Activated CD4-positive, alpha-beta T cell treated with anti-CD3 and anti-CD28 coated beads, Interleukin-2, Interleukin-4, amounts not matched to agents 100 ng/mL and 50 ng/mL, durations not matched to agents 16 hours and 8 hours (primary cell): Measurements from ENCODE around the gene LUM.

Experiments
- DNase-seq: peaks from one replicate; pipeline ENCODE4 v3.0.0-alpha.2; 2020; ENCODE audit warnings: low spot score

Gene LUM, protein sequence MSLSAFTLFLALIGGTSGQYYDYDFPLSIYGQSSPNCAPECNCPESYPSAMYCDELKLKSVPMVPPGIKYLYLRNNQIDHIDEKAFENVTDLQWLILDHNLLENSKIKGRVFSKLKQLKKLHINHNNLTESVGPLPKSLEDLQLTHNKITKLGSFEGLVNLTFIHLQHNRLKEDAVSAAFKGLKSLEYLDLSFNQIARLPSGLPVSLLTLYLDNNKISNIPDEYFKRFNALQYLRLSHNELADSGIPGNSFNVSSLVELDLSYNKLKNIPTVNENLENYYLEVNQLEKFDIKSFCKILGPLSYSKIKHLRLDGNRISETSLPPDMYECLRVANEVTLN

GRCh38 chr12:91111366-91112325 is at the start of gene LUM:
Gene LUM, minus strand, starts transcription at chr12:91111494. Its CDS starts 2,515 bp downstream, at chr12:91108979.
- no peak for DNase-seq

GRCh38 chr12:91161009-91161408 is 49.7 kb upstream of the LUM start:
- DNase-seq, result no peak

GRCh38 chr12:91155990-91156389 is 44.7 kb upstream of the LUM start:
- no peak for DNase-seq

GRCh38 chr12:91154131-91154530 is 42.8 kb upstream of the LUM start:
- DNase-seq, result no peak

- DNase-seq, result no peak
These were observed 32.8 kb upstream of the LUM start for GRCh38 chr12:91144053-91144452.

- DNase-seq, result no peak
These were observed 31.9 kb upstream of the LUM start for GRCh38 chr12:91143206-91143605.

- DNase-seq, result no peak
These were observed 30.9 kb upstream of the LUM start for GRCh38 chr12:91142221-91142631.

DNA sequence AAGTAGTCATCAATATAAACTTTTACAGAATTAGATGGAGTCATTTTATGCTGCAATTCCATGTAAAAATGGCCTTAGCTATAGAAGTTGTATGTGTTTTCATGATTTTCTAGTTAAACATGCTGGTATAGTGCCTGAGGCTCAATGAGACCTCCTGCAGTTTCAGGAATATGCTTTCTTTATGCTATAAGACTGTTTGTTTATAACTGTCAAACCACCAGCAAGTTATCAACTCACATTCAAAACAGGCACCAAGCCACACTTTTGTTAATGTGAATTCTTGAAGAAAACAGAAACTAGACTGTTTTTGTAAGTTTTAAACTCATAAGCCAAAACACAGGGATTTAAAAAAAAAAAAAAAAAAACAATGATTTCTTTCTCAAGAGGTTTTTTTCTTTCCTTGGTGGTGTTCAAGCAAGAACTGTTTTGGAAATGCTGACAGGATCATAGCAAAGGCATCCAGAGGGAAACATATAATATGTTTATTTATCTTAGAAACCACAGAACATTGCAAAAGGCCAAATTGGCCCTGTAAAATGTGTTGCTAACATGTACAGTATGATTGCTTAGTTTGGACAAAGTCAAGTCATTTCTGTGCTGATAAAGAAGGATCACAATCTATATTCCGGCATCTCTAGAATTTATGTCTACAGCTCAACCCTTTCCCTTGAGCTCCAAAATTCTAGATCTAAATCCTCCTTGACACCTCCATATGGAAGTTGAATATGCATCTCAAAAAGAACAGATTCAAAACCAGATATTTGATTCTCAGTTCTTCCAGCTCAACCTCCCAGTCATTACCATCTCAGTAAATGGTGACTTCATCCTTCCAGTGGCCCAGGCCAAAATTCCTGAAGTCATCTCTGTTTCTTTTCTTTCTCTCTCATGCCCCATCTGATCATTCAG is 29.0 kb upstream of the LUM start:
- no peak for DNase-seq

DNA sequence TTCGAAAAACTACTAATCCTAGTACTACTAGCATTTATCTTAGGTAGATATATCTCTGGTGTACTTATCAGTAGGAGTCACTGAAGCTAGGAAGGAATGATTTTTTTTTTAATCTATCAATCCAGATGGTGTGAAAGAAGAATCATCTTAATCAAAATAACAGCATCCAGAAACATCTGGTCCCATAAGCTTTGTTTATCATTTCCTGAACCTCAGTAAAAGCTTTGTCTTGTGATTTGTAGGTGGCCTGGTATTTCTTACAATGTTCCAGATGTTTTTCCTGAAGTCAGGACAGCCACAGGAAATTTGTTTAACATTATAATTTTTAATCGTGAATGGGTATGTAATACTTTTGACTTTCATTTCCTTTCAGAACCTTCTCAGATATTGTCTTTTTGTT is 28.0 kb upstream of the LUM start:
- DNase-seq, result no peak

DNA sequence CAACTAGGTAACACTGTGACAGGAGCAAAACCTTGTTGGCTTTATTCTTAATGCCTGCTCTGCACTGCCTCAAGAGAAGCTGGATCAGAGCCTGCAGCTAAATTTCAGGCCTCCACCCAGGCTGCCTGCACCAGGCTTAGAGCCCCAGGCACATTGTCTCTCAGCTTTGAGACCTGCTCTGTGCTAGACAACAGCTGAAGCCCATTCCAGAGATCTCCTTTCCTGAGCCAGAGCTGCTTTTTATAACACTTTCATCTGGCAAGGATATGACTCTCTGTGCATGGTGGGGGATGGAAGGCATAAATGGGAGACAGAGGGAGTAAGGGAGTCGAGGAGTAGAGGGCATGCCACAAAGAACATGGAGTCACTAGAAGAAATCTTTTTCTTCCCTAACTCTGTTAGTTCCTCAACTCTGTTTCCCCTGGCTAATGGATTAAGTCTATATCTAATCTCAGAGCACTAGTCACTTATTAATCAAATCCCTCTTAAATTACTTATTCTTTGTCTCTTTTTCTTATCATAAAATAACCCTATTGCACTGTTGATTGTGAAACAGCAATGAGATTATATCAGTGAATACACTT is 27.1 kb upstream of the LUM start:
- DNase-seq, result no peak

GRCh38 chr12:91133871-91134270 is 22.6 kb upstream of the LUM start:
- DNase-seq, result no peak

DNA sequence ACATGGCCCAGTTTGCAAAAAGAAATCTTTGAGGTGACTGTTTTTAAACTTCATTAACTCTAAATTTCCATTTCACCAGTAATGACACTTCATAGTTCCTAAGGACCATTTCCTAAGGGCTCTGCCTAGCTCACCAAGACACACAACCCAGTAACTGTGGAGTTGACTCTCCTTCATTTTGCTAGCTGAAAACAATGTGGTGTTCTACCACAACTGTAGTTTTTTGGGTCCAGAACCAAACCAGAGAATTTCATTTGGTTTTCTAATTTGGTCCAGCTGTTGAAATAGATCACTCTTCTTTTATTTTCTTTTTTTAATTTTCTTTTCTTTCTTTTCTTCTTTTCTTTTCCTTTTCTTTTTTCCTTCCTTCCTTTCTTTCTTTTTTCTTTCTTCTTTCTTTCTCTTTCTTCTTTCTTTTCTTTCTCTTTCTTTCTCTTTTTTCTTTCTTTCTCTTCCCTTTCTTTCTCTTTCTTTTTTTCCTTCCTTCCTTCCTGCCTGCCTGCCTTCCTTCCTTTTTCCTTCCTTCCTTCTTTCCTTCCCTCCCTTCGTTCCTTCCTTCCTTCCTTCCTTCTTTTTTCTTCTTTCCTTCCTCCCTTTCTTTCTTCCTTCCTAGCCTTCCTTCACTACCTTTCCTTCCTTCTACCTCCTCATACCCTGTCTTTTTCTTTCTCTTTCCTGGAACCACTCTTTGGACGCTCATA is 18.5 kb upstream of the LUM start:
- DNase-seq, result no peak

DNA sequence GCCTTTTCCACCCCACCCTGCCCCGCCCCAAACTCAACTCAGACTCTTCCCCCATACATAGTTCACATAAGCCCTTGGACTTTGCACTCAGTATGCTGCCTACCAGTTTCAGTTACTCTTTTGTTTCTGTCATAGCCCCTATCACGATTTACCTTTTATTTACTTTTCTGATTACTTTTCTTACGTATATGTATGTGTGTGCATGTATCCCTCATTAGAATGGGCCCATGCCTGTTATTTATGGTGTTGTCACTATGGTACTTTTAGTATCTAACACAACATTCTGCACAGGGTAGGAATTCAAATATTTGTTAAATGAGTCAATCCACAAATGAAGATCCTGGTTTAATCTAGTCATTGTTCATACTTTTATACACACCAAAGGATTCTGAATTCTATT is 16.5 kb upstream of the LUM start:
- DNase-seq, result no peak

- DNase-seq, result no peak
These were observed 16.0 kb upstream of the LUM start for GRCh38 chr12:91127306-91127705.

DNA sequence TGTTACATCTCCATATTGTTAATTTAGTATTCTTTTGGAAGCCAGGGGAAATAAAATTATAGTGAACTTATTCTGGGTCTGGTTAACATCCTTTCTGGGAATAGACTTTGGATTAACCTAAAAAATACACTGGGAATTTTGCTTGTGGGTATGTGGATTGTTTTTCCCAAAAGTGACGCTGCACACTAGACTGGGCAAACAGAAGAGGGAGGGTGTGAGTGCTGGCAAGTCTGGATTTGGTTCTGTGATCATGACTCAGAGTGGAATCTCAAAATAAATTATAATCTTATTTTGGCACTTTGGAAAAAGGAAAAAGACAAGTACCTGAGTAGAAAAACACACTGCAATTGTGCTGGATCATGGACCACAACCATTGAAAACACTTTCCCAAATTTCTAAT is 15.2 kb upstream of the LUM start:
- no peak for DNase-seq

DNA sequence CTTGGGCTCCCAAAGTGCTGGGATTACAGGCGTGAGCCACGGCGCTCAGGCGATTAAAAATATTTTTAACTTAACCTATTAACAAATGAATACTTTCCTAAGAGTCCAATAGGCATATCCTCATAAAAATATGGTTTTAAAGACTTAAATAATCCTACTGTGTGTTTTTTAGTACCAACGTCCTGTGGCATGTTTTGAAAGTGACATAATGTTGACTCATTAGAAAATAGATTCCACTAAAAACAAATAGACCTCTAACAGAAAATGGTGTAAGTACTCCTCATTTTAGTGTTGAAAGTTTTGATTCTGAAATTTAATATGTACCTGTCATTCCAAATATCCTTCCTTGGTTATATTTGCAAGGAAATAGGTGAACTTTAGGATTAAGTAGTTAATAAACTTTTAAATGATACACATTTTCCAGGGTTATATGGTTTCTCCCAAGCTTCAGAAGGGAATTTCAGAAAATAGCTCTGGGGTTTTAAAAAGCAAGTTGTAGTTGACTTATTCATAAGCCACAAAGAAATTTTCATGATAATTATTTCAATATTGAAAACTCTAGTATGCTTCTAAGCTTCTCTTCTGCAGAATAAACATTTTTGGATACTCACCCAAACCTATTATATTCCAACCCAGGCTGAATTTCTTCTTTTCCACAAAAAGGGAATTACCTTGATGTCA is 12.1 kb upstream of the LUM start:
- no peak for DNase-seq

GRCh38 chr12:91120781-91121180 is 9.5 kb upstream of the LUM start:
- DNase-seq, result no peak

DNA sequence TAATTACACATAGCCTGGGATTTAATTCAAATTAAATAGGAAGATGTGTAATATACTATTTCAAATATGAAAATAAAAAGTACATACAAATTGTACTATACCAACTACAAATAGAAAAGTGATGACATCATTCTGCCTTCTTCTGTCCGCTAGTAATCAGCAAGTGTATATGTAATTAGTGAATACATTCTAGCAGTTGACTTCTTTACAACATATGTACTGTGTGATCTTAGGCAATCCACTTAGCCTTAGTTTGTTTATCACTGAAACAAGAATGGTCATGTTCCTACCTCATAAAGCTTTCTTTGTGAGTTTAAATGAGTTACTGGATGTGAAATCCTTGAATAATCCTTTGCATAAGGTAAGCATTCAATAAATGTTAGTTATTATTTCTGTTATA is 7.8 kb upstream of the LUM start:
- no peak for DNase-seq

GRCh38 chr12:91113621-91114020 is 2.3 kb upstream of the LUM start:
- no peak for DNase-seq

DNA sequence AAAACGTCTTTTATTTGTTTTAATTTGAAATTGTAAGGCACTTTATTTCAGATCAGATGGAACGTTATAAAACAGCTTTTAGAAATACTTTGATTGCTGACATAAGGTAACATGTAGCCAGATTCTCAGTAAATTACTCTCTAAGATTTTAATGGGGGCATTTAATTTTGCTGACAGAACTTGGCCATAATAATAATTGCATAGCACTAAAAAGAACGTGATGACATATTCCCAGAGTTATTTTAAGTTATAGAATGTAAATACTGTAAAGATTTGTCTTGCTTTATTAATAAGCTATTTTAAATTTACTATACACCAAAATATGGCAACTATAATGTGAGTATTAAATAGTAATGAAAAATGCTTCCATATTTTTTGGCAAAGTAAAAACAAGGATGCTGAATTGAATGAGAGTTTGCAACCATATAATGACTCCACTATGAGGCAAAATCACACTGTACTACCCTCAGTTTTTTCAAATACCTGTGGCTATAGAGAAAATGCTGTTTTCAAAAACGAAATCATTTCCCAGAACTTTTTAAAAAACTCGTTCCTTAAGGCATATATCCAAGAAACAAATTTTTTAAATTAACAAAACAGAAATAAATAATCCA is 876 bp downstream of the LUM start:
- no peak for DNase-seq
